ENCODE results near the gene DDX18.

DNA sequence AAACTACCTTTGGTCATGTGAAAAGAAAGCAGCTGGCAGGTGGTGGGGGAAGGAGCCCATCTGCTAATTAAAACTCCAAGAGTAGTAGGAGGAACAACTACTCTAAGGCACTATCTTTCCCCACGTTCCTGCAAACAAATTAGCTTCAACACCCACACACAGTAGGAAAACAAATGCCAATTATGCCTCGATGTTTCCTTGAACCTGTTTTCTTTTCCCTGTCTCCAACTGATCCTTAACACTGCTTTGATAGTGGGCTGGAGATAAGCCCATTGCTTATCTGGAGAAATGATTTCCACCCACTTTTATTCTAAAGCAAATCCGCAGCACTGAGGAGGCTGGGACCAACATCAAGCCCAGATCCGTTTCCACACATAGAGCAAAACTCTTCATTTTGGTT is 36.0 kb downstream of the DDX18 start:
- TF ChIP-seq, protein P1, sequence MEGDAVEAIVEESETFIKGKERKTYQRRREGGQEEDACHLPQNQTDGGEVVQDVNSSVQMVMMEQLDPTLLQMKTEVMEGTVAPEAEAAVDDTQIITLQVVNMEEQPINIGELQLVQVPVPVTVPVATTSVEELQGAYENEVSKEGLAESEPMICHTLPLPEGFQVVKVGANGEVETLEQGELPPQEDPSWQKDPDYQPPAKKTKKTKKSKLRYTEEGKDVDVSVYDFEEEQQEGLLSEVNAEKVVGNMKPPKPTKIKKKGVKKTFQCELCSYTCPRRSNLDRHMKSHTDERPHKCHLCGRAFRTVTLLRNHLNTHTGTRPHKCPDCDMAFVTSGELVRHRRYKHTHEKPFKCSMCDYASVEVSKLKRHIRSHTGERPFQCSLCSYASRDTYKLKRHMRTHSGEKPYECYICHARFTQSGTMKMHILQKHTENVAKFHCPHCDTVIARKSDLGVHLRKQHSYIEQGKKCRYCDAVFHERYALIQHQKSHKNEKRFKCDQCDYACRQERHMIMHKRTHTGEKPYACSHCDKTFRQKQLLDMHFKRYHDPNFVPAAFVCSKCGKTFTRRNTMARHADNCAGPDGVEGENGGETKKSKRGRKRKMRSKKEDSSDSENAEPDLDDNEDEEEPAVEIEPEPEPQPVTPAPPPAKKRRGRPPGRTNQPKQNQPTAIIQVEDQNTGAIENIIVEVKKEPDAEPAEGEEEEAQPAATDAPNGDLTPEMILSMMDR (IDR thresholded peaks at IDR 0.05; ENCODE audit: low read length): no peak
- no peak for TF ChIP-seq EZH2 (IDR thresholded peaks at IDR 0.05; ENCODE audit: borderline replicate concordance, low read length)

Measured in OCI-LY1 (cell line).